Measurements from ENCODE around the gene SERINC5.
"Not testable (repeated sequence)": the region's sequence is repeated elsewhere in the genome, so short reads cannot be mapped to it uniquely, and the experiment has no call there.

Gene SERINC5

DNA sequence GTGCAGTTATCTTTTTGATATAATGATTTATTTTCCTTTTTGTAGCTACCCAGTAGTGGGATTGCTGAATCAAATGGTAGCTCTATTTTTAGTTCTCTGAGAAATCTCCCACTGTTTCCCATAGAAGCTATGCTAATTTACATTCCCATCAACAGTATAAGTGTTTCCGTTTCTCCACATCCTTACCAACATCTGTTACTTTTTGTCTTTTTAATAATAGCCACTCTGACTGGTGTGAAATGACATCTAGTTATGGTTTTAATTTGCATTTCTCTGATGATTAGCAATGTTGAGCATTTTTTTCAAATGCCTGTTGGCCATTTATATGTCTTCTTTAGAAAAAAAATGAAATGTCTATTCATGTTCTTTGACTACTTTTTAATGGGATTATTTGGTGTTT, 94.7 kb downstream of the SERINC5 start:
- DNase-seq, result no peak

DNA sequence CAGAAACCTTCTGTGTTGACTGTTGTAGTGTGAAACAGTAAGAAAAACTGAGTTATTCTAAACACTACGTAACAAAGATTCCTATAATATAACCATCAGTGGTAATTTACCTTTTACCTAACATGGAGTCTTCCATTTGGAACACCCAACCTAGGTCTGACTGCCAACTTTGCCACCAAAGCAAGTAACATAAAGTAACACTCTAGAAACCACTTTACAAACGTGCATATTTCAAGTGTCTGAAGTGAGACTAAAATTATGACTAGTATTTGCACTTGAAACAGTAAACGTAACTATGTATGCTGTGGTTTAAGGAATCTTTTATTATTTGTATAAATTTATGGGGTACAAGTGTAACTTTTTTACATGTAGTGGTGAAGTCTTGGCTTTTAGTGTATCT, 95.6 kb downstream of the SERINC5 start:
- no peak for DNase-seq

DNA sequence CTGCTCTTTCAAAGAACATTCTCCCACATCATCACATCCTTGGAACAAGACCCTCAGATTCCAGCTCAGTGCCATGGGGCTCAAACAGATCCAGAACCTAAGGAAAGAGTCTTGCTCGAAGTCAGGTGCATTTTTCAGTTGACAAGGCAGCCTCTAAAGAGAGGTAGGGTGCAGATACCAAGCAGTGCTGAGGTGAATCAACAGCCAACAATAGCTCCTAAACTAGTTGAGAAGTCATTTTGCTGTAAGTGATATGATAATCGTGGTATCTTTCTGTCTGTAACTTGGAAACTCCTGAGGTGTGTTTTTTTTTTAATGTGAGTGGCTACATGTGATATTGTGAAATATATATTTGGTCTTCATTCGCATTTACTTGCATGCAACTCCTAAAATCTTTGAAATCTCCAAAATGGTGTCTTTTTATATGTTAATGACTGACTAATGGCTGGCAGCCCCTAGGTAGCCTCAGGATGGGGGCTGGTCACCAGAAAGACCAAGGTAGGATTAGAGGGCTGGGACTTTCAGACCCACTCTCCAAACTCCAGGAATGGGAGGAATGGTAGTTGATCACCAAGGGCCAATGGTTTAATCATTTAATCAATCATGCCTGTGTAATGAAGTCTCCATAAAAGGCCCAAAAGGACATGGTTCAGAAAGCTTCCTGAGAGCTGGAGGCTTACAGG, 96.6 kb downstream of the SERINC5 start:
- no peak for DNase-seq

DNA sequence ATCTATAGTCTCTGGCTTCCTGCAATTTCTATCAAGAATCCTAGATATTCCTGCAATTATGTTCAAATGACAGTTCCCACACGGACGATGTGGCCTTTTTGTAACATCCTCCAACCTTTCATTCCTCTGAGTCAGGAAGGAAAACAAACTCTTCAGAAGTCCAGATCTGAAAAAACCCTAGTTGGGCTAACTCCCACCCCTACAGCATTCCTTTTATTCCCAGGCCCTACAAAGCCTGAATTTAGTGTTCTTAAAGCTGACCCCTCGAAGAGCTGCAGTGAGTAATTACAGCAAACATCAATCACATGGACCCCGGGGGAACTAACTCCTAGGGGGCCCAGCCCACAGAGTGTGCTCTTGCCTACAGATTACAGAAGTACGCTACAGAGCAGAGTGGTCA, 99.7 kb downstream of the SERINC5 start:
- DNase-seq, result no peak

DNA sequence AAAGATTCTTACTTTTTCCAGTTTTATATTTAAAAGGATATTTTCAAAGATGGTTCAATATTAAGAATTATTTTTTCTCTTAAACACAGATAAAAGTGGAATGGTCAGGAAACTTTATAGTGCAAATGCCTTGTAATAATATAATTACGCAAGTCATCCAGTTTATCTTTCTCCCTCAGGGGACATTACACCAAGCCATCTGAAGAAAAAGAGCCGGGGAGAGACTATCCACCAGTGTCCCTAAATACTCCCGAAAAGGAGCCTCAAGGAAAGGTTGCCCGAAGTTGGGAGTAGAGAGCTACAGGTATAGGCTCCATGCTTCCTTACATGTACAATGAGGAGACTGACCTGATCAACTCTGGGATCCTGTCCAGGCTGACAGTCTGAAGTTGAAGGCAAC, 101.1 kb downstream of the SERINC5 start:
- DNase-seq, result no peak

DNA sequence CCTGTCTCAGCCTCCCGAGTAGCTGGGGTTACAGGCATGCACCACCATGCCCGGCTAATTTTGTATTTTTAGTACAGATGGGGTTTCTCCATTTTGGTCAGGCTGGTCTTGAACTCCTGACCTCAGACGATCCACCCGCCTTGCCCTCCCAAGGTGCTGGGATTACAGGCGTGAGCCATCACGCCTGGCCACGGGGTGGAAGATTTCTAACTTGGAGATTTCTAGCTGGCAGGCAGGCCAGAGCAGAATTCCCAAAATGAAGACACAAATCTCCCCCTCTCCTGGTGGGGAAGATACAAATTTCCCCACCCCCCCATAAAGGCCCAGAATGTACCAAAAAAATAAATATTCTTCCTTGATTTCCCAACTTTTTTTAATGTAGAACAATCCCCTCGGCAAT, 101.6 kb downstream of the SERINC5 start:
- not testable (repeated sequence) for DNase-seq

DNA sequence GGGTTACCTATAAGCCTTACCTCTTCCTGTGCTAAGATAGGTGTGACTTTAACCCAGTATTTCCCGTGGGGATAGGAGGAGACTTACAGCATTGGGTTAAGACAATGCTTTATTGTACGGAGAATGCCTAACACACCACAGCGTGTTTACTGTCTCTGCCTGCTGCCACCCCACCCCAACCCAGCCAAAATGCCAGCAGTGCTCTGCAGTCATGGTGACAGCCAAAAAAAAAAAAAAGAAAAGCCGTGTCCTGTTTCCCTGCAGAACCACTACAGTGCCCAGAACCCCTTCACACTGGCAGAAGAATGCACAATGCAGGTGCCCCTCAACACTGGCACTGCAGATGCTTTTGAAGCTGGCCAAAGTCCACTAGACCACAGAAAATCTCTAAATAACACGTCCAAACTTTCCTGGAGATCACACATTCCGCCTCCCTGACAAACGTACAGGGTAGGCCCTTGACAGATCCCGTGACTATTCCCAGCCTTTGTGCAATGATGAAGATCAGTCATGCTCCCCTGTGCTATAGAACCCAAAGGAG, 102.2 kb downstream of the SERINC5 start:
- DNase-seq, result no peak

DNA sequence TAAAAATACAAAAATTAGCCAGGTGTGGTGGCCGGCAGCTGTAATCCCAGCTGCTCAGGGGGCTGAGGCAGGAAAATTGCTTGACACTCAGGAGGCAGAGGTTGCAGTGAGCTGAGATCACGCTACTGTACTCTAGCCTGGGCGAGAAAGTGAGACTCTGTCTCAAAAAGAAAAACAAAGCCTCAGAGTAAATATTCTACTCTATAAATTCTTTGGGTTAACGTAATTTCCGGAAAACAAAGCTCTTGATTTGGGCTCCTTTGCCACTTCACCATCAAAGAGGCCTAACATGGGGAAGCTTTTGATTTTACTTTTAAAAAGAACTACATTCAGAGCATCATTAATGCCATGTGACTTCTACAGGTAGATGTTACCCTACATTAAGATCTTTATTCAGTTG, 103.1 kb downstream of the SERINC5 start:
- no peak for DNase-seq

DNA sequence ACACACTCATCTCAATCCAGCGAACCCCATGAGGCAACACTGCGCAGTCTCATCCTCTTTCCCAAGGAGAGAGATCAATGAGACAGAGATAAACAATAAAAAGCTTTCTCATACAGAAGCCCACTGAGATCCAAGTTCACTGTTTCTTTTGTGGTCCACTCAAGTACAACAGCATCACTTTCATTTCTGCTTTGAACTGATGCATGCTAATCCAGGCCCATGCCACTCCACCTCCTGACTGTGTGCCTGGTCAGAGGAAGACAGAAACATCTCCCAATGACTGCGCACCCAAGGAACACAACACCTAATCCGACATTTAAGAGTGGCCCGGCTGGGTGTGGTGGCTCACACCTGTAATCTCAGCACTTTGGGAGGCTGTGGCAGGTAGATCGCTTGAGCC, 104.0 kb downstream of the SERINC5 start:
- no peak for DNase-seq

DNA sequence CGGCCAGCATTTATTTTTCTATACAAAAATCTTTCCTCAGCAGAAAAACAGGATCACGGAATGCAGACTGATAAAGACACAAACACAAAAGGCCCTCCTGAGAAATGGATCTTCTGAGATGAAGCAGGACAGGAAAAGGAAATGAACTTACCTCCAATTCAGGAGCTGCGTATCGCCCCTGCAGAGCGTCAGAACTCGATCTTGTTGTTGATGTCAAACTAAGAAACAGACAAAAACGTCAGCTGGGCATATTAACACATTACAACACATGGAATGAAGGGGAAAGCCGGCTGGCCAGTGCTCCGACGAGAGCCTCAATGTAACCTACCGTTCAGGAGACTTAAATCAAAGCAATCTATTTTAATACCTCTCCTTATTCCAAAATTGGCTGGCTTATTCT, 105.1 kb downstream of the SERINC5 start:
- no peak for DNase-seq

DNA sequence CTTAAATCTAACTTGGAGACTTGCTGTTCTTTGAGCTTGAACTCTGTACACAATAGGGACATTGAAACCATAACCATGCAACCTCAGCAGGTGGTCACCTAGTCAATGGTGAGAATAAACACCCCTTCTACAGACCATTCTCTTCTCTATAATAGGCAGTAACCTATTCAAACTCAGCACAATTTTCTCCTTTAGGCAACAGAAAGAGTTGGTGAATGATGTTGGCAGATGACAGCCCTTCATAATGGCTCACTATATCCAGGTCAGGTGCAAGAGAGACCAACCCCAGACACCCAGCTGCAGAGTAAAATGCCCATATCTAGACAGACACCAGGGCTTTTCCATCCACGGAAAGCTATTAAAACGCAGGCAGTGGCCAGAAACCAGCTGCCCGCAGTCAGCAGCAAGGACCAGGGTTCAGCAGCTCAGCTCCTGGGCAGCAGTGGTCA, 106.7 kb downstream of the SERINC5 start:
- no peak for DNase-seq

DNA sequence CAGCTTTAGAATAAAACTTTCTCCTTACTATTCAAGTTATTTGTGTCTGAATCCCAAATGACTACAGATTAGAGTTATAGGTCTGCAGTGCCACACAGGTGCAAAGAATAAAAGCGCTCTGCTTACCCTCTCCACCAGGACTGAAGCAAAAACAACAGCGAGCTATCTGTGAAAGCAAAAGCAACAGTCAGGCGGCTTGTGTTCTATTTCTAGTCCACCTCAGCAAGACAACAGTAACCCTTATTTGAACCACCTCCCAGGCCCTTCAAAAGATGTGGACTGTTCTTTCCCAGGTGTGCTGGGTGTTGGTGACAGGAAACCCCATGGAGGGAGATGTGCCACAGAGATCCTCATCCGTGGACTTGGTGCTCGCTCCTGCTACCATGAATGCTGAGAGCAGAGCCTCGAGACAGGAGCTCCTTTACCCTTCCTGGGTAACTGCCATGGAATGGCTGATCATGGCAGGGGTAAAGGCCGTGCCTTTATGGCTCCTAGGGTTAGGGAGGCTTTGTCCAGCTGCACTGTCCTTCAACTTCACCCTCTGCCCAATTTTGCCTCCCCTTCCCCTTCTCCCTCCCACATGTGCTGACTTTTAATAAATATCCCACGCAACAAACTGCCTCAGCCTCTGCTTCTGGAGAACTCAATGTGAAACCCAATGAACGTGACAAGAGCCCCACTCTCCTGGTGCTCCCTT, 108.6 kb downstream of the SERINC5 start:
- no peak for DNase-seq

DNA sequence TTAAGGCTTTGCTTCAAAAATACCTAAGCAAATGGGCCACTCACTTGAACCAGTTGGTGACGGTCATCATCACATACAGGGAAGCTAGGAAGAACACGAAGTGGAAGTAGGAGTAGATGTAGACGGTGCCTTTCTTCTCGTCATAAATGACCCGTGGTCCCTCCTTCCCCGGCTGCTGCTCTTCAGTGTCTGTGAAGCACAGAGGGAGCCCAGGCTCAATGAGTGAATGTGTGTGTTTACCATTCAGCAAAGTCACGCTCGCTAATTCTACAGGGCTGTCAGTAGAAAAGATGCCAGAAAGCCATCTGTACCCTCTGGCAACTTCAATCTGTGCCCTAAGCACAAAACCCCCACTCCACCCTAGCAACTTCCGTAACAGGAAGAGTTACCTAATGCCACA, 109.8 kb downstream of the SERINC5 start:
- DNase-seq, result no peak

DNA sequence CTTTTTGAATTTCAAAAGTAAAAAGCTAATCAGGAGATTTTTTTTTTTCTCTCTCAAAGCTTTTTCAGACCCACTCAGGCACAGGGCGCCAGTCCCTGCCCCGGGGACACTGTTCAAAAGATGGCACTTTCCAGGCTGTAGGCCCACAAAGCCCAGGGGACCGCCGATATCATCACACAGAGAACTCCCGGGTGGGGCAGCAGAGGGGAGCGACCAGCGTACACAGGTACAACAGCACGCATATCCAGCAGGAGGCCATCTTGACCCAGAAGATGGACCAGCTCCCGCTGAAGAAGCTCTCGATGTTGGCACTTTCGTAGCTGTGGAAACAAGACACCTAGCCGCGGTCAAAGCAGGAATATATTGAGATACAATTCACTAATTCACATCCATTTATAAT, 112.4 kb downstream of the SERINC5 start:
- no peak for DNase-seq

DNA sequence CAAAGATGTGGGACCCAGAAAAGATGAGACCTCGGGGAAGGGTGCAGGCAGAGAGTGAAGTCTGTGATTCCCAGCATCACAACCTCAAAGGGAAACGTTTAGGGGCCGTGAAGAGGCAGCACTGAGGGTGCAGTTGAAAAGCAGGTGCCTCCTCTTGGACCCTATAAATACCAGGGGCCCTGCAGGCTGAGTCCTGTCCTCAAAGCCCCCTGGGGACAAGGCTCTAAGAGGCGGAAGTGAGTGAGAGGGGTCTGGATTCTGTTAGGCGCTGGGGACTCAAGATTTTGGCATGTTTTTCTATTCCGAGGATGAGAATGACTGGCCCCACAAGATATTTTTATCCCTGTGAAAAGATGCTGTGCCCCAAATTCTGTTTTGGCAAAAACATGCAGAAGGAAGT, 112.9 kb downstream of the SERINC5 start:
- no peak for DNase-seq

DNA sequence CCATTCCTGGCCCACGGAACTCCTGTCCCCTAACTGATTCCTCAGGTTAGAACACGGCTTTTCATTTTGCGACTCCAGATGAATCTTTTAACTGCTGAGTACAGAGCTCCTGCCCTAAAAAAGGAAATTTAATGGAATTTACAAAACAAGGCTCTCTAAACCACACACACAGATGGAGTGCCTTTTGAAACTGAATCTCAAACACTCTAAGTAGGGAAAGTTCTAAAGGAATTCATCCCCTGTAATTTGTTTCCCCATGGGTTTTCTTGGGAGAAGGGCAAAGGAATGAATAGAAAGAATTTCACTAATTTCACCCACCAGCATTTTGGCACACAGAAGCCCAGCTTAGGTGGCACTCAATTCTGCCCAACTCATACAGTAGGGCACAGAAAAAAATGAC, 114.2 kb downstream of the SERINC5 start:
- DNase-seq, result no peak

DNA sequence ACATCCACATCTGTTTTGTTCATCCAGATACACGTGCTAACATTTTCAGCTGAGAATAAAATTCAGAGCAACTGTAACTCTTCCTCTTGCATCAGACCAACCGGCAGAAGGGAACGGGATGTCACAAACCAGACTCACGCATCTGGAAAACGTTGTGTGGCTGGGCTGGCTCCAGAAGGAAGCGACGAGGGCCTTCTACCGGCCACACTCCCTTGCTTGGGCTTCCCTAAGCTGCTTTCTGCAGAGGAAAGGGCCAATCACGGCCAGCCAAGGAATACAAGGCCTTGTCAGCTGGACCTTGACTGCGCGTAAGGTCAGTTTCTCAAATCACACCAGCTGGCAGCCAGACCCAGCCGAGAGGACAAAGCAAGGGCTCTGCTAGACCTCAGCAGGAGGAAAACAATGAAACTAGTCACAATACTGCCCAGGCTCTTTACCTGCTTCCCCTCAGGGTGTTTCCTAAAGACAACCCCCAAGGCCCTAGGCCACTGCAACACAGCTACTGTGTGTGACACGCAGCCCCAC, 114.6 kb downstream of the SERINC5 start:
- DNase-seq, result no peak

DNA sequence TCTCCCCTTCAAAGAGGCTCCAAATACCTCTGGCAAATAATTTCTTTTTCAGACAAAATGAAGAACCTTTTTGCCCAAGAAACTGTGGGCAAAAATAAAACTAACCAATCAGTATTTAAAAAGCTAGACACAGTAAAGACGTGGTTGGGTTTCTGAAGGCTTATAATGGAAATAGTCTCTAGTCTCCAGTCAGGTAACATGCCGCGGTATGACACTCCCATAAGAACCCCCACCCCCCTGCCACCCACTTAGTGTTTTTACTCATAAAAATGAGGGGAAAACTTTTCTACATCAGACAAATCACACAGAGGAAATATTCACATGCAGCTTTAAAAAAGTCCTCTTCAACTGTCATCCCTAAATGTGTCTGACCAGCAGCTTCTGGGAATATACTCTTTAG, 115.4 kb downstream of the SERINC5 start:
- no peak for DNase-seq

DNA sequence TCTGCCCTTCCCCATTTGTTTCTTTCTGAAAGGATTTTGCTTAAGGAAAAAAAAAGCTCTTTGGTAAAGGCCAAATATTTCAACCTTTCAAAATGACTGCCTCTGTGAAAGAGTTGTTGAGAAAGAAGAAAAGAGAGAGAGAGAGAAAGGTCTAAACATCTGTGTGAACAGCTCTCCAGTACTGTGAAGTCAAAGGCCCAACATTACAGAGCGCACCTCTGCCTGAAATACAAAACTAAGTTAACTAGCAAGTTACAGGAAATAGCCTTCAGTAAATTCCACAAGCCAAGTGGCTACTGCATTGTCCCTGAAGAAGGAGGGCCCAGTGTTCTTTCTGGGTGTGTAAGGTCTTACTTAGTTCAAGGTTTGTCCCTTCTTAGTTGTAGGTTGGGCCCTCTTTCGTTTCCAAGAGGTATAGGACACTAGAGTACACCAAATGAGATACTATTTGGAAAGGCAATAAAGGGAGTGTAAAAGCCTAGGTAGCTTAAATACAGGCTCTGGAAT, 116.3 kb downstream of the SERINC5 start:
- no peak for DNase-seq

DNA sequence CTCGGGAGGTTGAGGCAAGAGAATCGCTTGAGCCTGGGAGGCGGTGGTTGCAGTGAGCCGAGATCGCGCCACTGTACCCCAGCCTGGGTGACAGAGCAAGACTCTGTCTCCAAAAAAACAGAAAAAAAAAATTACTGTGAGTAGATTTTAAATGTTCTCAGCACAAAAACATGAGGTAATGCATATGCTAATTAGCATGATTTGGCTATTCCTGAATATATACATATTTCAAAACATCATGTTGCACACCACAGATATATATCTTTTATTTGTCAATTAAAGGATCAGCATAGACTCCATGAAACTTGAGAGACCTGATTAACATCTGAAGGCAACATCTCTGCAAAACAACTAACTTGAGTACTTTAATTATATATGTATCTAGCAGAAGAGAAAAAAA, 117.4 kb downstream of the SERINC5 start:
- DNase-seq, result no peak

DNA sequence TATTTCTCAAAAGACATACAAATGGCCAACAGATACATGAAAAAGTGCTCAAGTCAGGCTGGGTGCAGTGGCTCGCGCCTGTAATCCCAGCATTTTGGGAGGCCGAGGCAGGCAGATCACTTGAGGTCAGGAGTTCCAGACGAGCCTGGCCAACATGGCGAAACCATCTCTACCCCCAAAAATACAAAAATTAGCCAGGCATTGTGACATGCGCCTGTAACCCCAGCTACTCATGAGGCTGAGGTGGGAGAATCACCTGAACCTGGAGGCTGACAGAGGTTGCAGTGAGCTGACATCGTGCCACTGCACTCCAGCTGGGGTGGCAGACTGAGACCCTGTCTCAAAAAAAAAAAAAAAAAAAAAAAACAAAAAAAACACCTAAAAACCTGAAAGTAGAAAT, 119.0 kb downstream of the SERINC5 start:
- DNase-seq, result not testable (repeated sequence)

DNA sequence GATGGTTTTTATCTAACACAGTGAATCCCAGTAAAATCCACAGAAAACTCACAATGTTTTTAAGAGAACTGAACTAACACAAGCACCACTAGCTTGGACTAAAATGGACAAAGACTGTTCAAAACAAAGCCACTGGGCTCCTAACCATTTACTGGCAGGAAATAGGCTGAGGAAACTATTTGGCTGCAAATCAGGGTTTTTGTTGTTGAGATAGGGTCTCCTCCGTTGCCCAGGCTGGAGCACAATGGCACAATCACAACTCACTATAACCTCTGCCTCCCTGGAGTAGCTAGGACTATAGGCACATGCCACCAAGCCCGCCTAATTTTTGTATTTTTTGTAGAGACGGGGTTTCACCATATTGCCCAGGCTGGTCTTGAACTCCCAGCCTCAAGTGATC, 121.0 kb downstream of the SERINC5 start:
- no peak for DNase-seq

DNA sequence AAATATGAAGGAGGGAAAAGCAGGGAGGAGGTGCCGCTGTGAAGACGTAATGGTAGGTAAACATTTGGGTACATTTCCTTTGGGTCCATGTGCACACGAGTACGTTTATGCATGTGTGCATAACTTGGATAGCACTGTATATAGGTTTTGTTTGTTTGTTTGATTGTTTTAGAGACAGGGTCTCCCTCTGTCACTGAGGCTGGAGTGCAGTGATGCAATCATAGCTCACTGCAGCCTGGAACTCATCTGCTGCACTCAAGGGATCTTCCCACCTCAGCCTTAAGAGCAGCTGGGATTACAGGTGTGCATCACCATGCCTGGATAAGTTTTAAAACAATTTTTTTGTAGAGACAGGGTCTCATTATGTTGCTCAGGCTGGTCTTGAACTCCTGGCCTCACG, 126.7 kb downstream of the SERINC5 start:
- DNase-seq, result no peak

DNA sequence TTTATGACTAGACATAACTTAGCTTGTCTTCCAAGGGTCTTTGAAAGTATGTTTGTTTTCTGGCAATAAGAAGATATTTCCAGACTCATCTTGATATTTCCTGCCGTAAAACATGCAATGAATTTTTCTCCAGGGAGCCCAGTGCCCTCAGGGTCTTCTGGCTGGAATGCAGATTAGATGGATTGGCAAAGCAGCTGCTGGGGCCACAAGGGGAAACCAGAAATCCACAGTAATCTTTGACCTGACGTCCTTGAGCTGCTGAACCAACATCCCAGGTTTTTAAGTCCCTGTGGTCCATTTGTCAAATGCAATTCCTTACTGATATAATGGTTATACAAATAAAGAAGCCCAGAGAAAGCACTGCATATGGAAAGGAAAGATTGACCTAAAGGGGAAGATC, 127.7 kb downstream of the SERINC5 start:
- no peak for DNase-seq

Data from stimulated activated CD4-positive, alpha-beta T cell treated with anti-CD3 and anti-CD28 coated beads, Interleukin-2, amount 100 ng/mL, for 48 hours (primary cell).